GM12801 (cell line): Measurements from ENCODE around the gene CFAP74.

Experiments
- TF ChIP-seq, protein P1 (sequence below): IDR thresholded peaks from one replicate; pipeline ENCODE4 v1.5.1; 2011; ENCODE audit warnings: control low read depth; ENCODE audit not compliant: insufficient read length; ENCODE audit errors: extremely low read depth

Gene CFAP74

GRCh38 chr1:1962752-1963151, 40.8 kb downstream of the CFAP74 start:
- TF ChIP-seq, protein P1, sequence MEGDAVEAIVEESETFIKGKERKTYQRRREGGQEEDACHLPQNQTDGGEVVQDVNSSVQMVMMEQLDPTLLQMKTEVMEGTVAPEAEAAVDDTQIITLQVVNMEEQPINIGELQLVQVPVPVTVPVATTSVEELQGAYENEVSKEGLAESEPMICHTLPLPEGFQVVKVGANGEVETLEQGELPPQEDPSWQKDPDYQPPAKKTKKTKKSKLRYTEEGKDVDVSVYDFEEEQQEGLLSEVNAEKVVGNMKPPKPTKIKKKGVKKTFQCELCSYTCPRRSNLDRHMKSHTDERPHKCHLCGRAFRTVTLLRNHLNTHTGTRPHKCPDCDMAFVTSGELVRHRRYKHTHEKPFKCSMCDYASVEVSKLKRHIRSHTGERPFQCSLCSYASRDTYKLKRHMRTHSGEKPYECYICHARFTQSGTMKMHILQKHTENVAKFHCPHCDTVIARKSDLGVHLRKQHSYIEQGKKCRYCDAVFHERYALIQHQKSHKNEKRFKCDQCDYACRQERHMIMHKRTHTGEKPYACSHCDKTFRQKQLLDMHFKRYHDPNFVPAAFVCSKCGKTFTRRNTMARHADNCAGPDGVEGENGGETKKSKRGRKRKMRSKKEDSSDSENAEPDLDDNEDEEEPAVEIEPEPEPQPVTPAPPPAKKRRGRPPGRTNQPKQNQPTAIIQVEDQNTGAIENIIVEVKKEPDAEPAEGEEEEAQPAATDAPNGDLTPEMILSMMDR, result no peak

DNA sequence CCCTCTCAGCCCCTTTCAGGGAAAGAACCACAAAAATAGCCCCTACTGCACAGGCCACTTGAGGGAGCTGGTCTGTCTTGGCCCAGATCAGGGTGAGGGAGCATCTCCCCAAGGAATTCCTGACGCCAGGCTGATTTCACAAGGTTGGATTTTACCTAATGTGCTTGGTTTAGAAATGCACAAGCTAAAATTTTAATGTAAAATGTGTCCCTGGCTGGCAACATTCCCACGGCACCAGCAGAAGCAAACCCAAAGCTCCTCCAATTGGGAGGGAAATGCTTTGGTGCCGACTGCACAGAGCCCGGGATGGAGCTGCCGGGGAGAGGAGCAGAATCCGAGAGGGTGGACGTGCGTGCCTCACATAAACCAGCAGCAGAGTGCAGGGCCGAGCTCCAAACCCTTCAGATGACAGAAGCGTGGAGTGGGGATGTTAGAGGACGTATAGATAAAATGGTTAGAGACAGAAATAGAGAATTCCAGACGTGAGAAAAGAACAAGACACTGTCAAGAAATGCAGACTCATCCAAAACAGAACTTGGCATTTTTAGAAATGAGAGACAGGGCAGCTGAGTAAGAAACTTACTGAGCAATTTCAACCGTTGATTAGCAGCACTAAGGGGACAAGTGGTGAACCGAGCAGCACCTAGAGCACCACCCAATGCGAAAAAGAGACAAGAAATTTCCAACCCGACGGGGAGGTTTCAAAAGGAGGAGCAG, 42.9 kb downstream of the CFAP74 start:
- TF ChIP-seq, protein P1, result no peak

GRCh38 chr1:1959840-1960479, 43.6 kb downstream of the CFAP74 start:
- TF ChIP-seq, protein P1, result no peak

GRCh38 chr1:1959459-1959839, 44.1 kb downstream of the CFAP74 start:
- TF ChIP-seq, protein P1, result no peak

GRCh38 chr1:1958071-1958541, 45.5 kb downstream of the CFAP74 start:
- TF ChIP-seq, protein P1, result no peak

DNA sequence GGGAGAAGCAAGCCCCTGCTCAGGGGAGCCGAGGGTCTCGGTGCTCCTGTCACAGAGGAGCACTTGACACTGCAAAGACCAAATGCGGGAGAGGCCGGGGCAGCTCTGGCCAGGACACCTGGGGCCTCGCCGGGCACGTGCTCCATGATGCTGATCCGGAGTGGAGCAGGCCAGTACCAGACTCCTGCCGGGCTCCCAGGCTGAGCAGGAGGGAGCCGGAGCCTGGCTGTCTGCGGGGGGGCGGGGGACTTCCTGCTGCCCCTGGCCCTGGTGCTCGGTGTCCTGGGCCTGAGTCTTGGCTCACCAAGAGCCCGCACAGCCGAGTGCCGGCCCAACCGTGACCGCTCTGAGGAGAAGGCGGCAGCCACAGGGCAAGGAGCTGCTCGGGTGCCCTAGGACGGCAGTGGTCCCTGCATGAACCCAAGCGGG, 46.0 kb downstream of the CFAP74 start:
- TF ChIP-seq, protein P1, result no peak

GRCh38 chr1:1956586-1957532, 46.7 kb downstream of the CFAP74 start:
- TF ChIP-seq, protein P1, result no peak
